SK-N-SH (cell line): Measurements from ENCODE around the gene PKN1. TPM values are rescaled to one million over a fixed set of nuclear protein-coding genes. Genes with fewer than 3 reads are reported as not detected.
A peak's percentile ranks its signal among the peaks of the same experiment; 100 is the strongest.

ENCODE experiments used
- CTCF ChIA-PET: fragments of 300-600, 350-600 bp; formaldehyde crosslinking; extraction: SDS; loops from one replicate; lab custom pipeline; 2021; lab: Yijun Ruan, JAX
- POLR2A ChIA-PET: fragments of 350-600 bp; sonication (Branson Sonifier 250); formaldehyde crosslinking; extraction: SDS; loops from one replicate; lab custom pipeline; 2020; ENCODE audit warnings: antibody characterized with exemption, inconsistent platforms; lab: Yijun Ruan, JAX
- DNase-seq: peaks from one replicate; pipeline ENCODE4 v3.0.0; 2012
- H2AFZ ChIP-seq: fragments of 200-600 bp; sonication (generic); 2 replicates; pipeline ENCODE4 v1.8.1; 2016; ENCODE audit warnings: antibody characterized with exemption, mild to moderate bottlenecking, low read depth
- H3F3A ChIP-seq: fragments of 200-600 bp; sonication (generic); replicated peaks from 2 replicates; pipeline ENCODE3; 2016; ENCODE audit warnings: antibody characterized with exemption, mild to moderate bottlenecking; ENCODE audit not compliant: insufficient read depth
- H3K27ac ChIP-seq, 2 experiments: fragments of 200-500 bp in 1 of 2; fragments of 200-600 bp in 1 of 2; sonication (Bioruptor generic) in 1 of 2; sonication (generic), shearing (Covaris generic) in 1 of 2; 2 replicates each; pipeline versions ENCODE4 v1.5.1 to v1.6.1; 2014 to 2016; ENCODE audit warnings: low read depth in 2 of 2, inconsistent platforms in 1 of 2, low read length in 1 of 2, mild to moderate bottlenecking in 1 of 2, mixed read lengths in 1 of 2
- H3K27me3 ChIP-seq: fragments of 200-600 bp; sonication (generic), shearing (Covaris generic); 2 replicates; pipeline ENCODE4 v1.6.1; 2016; ENCODE audit warnings: mixed run types; ENCODE audit not compliant: insufficient read depth
- H3K36me3 ChIP-seq, 2 experiments: fragments of 200-500 bp in 1 of 2; fragments of 200-600 bp in 1 of 2; sonication (Bioruptor generic) in 1 of 2; sonication (generic) in 1 of 2; replicated peaks in 1 of 2; 2 replicates each; pipeline versions ENCODE3 to v1.5.1; 2014 to 2016; ENCODE audit warnings: low read length in 1 of 2, mild to moderate bottlenecking in 1 of 2; ENCODE audit not compliant: insufficient read depth in 2 of 2, control insufficient read depth in 1 of 2
- H3K4me1 ChIP-seq, 2 experiments: fragments of 200-500 bp in 1 of 2; fragments of 200-600 bp in 1 of 2; sonication (Bioruptor generic) in 1 of 2; sonication (generic), shearing (Covaris generic) in 1 of 2; 2 replicates each; pipeline versions ENCODE4 v1.5.1 to v1.6.1; 2014 to 2016; ENCODE audit warnings: low read depth in 1 of 2, low read length in 1 of 2, mixed run types in 1 of 2; ENCODE audit not compliant: insufficient read depth in 2 of 2, control insufficient read depth in 1 of 2
- H3K4me2 ChIP-seq: fragments of 200-600 bp; sonication (generic), shearing (Covaris generic); 2 replicates; pipeline ENCODE4 v1.6.1; 2017; ENCODE audit warnings: mixed run types
- H3K4me3 ChIP-seq, 2 experiments: fragments of 200-500 bp in 1 of 2; fragments of 200-600 bp in 1 of 2; sonication (Bioruptor generic) in 1 of 2; sonication (generic), shearing (Covaris generic) in 1 of 2; 2 replicates each; pipeline versions ENCODE4 v1.5.1 to v1.8.1; 2014 to 2016; ENCODE audit warnings: low read depth in 2 of 2, inconsistent platforms in 1 of 2, low read length in 1 of 2, mild to moderate bottlenecking in 1 of 2, mixed read lengths in 1 of 2, moderate library complexity in 1 of 2
- H3K79me2 ChIP-seq: fragments of 200-600 bp; sonication (generic); 2 replicates; pipeline ENCODE4 v1.8.1; 2017; ENCODE audit warnings: mild to moderate bottlenecking; ENCODE audit not compliant: insufficient read depth
- H3K9ac ChIP-seq: fragments of 200-600 bp; sonication (generic); 2 replicates; pipeline ENCODE4 v1.6.1; 2017; ENCODE audit warnings: mixed run types
- H3K9me2 ChIP-seq: fragments of 200-600 bp; sonication (generic); 2 replicates; pipeline ENCODE4 v1.6.1; 2017; ENCODE audit warnings: mixed run types
- H3K9me3 ChIP-seq: fragments of 200-600 bp; sonication (generic); 2 replicates; pipeline ENCODE4 v1.6.1; 2017; ENCODE audit warnings: mixed run types, mild to moderate bottlenecking, moderate library complexity
- H4K20me1 ChIP-seq: fragments of 200-600 bp; sonication (generic); 2 replicates; pipeline ENCODE4 v1.6.1; 2017; ENCODE audit warnings: mild to moderate bottlenecking, mixed run types; ENCODE audit not compliant: insufficient read depth
- CHD2 ChIP-seq: fragments of 150-350 bp; IDR thresholded peaks from 2 replicates; pipeline ENCODE4 v1.6.1; 2018; ENCODE audit warnings: low read length; ENCODE audit not compliant: partially characterized antibody
- EP300 ChIP-seq, 2 experiments: IDR thresholded peaks; 2 replicates each; pipeline versions ENCODE4 v1.4.0 to v1.6.1; 2012; ENCODE audit warnings: borderline replicate concordance in 1 of 2, low read depth in 1 of 2, low read length in 1 of 2
- EZH2phosphoT487 ChIP-seq: fragments of 200-600 bp; sonication (generic); IDR thresholded peaks from 2 replicates; pipeline ENCODE4 v1.6.1; 2017; ENCODE audit warnings: low read depth, mixed run types, mild to moderate bottlenecking, antibody characterized with exemption, moderate library complexity, borderline replicate concordance
- GABPA ChIP-seq: IDR thresholded peaks from 2 replicates; pipeline ENCODE4 v1.4.0; 2012; ENCODE audit warnings: low read depth, mild to moderate bottlenecking
- MXI1 ChIP-seq: IDR thresholded peaks from 2 replicates; pipeline ENCODE4 v1.6.1; 2012; ENCODE audit warnings: mild to moderate bottlenecking, low read depth, low read length, improper control_type of control experiment
- POLR2AphosphoS5 ChIP-seq: IDR thresholded peaks from 2 replicates; pipeline ENCODE4 v1.6.1; 2012; ENCODE audit warnings: low read depth, low read length
- RFX5 ChIP-seq: IDR thresholded peaks from 2 replicates; pipeline ENCODE4 v1.6.1; 2012; ENCODE audit warnings: mild to moderate bottlenecking, improper control_type of control experiment, low read length
- SIN3A ChIP-seq: IDR thresholded peaks from 2 replicates; pipeline ENCODE4 v1.6.1; 2012; ENCODE audit warnings: low read depth, mild to moderate bottlenecking, low read length, moderate library complexity, borderline replicate concordance
- TCF12 ChIP-seq: IDR thresholded peaks from 2 replicates; pipeline ENCODE4 v1.4.0; 2012
- TEAD4 ChIP-seq: IDR thresholded peaks from 2 replicates; pipeline ENCODE4 v1.4.0; 2012; ENCODE audit warnings: mild to moderate bottlenecking, borderline replicate concordance; ENCODE audit not compliant: insufficient read depth
- WGBS: methylation state at CpG from one replicate; pipeline ENCODE4 v1.1.6; 2017; ENCODE audit warnings: low lambda C conversion rate; 5-methylcytosine and 5-hydroxymethylcytosine counted together
- polyA plus RNA-seq, 3 experiments: library from polyadenylated mRNA; depleted of rRNA; stranded (reverse); fragments of >200 nt; gene quantifications; 2 replicates each; pipeline ENCODE4 v1.2.3, GENCODE V29; 2012
- TF ChIP-seq, protein P1 (sequence below): IDR thresholded peaks from 2 replicates; pipeline ENCODE4 v1.4.0; 2012; ENCODE audit warnings: low read depth
- TF ChIP-seq, protein P2 (sequence below): IDR thresholded peaks from 2 replicates; pipeline ENCODE4 v1.4.0; 2012; ENCODE audit warnings: low read depth, borderline replicate concordance
- TF ChIP-seq, protein P3 (sequence below): IDR thresholded peaks from 2 replicates; pipeline ENCODE4 v1.4.0; 2012; ENCODE audit warnings: low read depth, borderline replicate concordance
- TF ChIP-seq, protein P4 (sequence below): IDR thresholded peaks from 2 replicates; pipeline ENCODE4; 2012

The PKN1 gene
- polyA plus RNA-seq, 1 of the 3 experiments (the other 2 are of a cell fraction), result 99.6 TPM

DNA sequence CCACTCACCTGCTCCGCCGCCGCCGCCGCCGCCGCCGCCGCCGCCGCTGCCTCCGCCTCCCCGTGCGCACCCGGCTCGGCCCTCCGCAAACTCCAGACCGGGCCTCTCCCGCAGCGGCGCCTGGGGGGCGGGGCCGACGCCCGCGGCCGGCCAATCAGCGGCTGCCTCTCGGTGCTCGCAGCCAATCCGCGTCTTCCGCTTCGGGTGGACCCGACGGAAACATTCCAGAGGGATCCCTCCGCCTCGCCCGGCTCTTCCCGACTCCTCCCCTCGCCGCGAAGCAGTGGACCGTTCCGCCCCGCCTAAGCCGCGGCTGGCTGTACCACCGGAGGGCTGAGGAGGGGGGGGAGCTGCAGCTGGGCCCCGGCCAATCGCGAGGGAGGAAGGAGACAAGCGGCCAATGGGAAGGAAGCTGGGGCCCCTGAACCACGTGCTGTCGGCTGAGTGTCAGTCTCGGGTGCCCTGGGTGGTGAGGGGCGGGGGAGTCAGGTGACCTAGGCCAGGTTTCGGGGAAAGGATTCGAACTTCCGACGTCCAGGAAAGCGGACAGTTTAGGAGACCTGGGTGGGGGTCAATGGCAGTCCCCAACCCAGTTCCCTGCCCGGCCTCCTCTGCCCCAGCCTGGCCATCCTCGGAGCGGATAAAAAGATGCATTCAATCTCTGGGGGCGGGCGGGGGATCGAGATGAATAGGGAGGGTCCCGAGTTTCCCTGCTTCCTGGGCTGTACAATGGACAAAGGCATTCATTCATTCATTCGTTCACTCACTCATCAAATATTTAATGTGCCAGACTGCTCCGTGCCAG is 63.1 kb downstream of the PKN1 start, which contains the start of gene GIPC1:
Gene GIPC1, minus strand, starts transcription at position 99 of the 805 bp plus-strand sequence. CDS start 13,151 bp downstream, outside the sequence.
- peak; percentile 100 for DNase-seq
- no peaks in the 10 kb centered on the region for H3K27me3 ChIP-seq
- peaks cover 46% of the 10 kb centered on the region for H3K79me2 ChIP-seq
- H3F3A ChIP-seq, result no peaks in the 10 kb centered on the region
- TF ChIP-seq, protein P1, sequence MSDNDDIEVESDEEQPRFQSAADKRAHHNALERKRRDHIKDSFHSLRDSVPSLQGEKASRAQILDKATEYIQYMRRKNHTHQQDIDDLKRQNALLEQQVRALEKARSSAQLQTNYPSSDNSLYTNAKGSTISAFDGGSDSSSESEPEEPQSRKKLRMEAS, result peak; percentile 97
- TF ChIP-seq, protein P2, sequence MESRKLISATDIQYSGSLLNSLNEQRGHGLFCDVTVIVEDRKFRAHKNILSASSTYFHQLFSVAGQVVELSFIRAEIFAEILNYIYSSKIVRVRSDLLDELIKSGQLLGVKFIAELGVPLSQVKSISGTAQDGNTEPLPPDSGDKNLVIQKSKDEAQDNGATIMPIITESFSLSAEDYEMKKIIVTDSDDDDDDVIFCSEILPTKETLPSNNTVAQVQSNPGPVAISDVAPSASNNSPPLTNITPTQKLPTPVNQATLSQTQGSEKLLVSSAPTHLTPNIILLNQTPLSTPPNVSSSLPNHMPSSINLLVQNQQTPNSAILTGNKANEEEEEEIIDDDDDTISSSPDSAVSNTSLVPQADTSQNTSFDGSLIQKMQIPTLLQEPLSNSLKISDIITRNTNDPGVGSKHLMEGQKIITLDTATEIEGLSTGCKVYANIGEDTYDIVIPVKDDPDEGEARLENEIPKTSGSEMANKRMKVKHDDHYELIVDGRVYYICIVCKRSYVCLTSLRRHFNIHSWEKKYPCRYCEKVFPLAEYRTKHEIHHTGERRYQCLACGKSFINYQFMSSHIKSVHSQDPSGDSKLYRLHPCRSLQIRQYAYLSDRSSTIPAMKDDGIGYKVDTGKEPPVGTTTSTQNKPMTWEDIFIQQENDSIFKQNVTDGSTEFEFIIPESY, result no peak
- TF ChIP-seq, protein P3, sequence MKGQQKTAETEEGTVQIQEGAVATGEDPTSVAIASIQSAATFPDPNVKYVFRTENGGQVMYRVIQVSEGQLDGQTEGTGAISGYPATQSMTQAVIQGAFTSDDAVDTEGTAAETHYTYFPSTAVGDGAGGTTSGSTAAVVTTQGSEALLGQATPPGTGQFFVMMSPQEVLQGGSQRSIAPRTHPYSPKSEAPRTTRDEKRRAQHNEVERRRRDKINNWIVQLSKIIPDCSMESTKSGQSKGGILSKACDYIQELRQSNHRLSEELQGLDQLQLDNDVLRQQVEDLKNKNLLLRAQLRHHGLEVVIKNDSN, result peak; percentile 93
- TF ChIP-seq TCF12, result peak; percentile 26; the same call in 1 of the 2 replicates
- TF ChIP-seq SIN3A, result peak; percentile 50; the same call in 1 of the 2 replicates
- no peak for TF ChIP-seq EZH2phosphoT487
- TF ChIP-seq, protein P4, sequence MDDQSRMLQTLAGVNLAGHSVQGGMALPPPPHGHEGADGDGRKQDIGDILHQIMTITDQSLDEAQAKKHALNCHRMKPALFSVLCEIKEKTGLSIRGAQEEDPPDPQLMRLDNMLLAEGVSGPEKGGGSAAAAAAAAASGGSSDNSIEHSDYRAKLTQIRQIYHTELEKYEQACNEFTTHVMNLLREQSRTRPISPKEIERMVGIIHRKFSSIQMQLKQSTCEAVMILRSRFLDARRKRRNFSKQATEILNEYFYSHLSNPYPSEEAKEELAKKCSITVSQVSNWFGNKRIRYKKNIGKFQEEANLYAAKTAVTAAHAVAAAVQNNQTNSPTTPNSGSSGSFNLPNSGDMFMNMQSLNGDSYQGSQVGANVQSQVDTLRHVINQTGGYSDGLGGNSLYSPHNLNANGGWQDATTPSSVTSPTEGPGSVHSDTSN, result peak; percentile 62; the same call in 1 of the 2 replicates
- no peak for TF ChIP-seq POLR2AphosphoS5
- TF ChIP-seq RFX5, result peak; percentile 80; the same call in 1 of the 2 replicates
- peak; percentile 66 for TF ChIP-seq CHD2
- TF ChIP-seq TEAD4, result 0 out of 2 replicates have a peak, but pooled peaks have one; percentile 43
- TF ChIP-seq MXI1, result peak; percentile 93; the same call in 1 of the 2 replicates
- TF ChIP-seq GABPA, result peak; percentile 34; the same call in 1 of the 2 replicates
- TF ChIP-seq EP300 (IDR thresholded peaks at IDR 0.05; ENCODE audit: borderline replicate concordance in 1 of 2, low read depth in 1 of 2, low read length in 1 of 2), result peak in 1 of 2 experiments; percentile 44; a peak in 3 of 4 replicates
- no peaks in the 10 kb centered on the region for H3K36me3 ChIP-seq
- peak within 1 kb of the TSS; percentile 86; the same call in 1 of the 2 replicates for H2AFZ ChIP-seq
- peak within 1 kb of the TSS; percentile 94 for H3K4me2 ChIP-seq
- 8% methylated on average over 27 of the region's 71 CpGs for WGBS
- peak within 1 kb of the TSS; percentile 65 to 93 for H3K4me3 ChIP-seq
- CTCF ChIA-PET, result interaction anchor here (0.9 to 3.9 kb wide), 6 partner anchors 9 to 148 kb away, joined by 3 to 45 read pairs (median 4); no protein-coding TSS in a partner anchor
- H3K9ac ChIP-seq, result peak within 1 kb of the TSS; percentile 74
- H3K27ac ChIP-seq, result peak within 1 kb of the TSS in 1 of 2 experiments; percentile 67; a peak in 2 of 4 replicates
- no peaks in the 10 kb centered on the region for H3K9me3 ChIP-seq
- POLR2A ChIA-PET, result interaction anchor here (1.2 to 2.4 kb wide), 2 partner anchors 22 to 24 kb away, joined by 5 to 15 read pairs; partner anchors contain the start of gene DNAJB1
- H4K20me1 ChIP-seq, result peaks cover 20% of the 10 kb centered on the region
- no peaks in the 10 kb centered on the region for H3K9me2 ChIP-seq
- peaks cover 4 to 25% of the 10 kb centered on the region in 2 experiments; a peak in 2 of 4 replicates for H3K4me1 ChIP-seq
